D721Med (cell line): Measurements from ENCODE around the gene ANKIB1.

Experiments used
- DNase-seq: peaks from one replicate; pipeline ENCODE4 v3.0.0; 2011; ENCODE audit warnings: low spot score; ENCODE audit not compliant: insufficient read length
- FAIRE-seq: peaks from 2 replicates; lab custom pipeline; 2011; peaks lifted over from hg19 to GRCh38; lab: Jason Lieb, UNC
- TF ChIP-seq, protein P1 (sequence below): IDR thresholded peaks from 2 replicates; pipeline ENCODE4 v1.5.1; 2012; ENCODE audit warnings: mild to moderate bottlenecking, control low read depth; ENCODE audit not compliant: insufficient read depth; ENCODE audit errors: missing control alignments

ANKIB1 gene

DNA sequence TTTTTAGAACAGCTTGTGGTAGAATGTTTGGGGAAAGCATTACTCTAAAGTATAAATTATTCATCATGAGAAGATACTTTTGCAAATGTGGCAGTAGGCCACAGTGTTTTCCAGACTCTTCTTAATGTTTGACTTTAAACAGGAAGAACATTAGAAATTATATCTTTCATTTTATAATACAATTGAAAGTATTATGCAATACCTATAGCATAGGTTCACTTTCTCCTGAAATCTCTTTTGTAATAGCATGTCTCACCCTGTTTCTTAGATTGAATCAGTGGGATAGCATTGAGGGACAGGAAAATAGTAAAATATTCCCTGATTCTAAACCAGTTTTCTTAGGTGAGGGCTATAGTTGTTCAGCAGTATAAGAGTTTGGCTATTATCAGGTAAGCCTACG, 23.1 kb downstream of the ANKIB1 start:
- FAIRE-seq: no peak
- TF ChIP-seq, protein P1, sequence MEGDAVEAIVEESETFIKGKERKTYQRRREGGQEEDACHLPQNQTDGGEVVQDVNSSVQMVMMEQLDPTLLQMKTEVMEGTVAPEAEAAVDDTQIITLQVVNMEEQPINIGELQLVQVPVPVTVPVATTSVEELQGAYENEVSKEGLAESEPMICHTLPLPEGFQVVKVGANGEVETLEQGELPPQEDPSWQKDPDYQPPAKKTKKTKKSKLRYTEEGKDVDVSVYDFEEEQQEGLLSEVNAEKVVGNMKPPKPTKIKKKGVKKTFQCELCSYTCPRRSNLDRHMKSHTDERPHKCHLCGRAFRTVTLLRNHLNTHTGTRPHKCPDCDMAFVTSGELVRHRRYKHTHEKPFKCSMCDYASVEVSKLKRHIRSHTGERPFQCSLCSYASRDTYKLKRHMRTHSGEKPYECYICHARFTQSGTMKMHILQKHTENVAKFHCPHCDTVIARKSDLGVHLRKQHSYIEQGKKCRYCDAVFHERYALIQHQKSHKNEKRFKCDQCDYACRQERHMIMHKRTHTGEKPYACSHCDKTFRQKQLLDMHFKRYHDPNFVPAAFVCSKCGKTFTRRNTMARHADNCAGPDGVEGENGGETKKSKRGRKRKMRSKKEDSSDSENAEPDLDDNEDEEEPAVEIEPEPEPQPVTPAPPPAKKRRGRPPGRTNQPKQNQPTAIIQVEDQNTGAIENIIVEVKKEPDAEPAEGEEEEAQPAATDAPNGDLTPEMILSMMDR: no peak
- no peak for DNase-seq

DNA sequence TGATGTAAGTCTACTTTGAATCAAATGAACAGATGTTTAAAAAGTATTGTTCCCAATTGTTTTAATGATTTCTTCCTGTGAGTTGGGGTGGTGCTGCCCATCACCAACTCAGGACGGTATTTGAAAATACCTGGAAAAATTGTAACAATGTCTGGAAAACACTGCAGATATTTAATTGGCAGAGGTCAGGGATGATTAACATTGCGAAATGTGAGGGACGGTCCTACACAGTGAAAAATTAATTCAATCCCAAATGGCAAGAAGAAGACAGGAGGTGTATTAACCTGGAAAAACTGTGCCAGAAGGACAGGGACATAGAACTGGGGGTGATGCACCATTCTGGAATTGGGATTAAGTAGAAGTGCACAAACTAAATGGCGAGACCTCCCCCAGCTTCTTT, 29.6 kb downstream of the ANKIB1 start:
- TF ChIP-seq, protein P1: no peak
- DNase-seq: no peak
- no peak for FAIRE-seq

- no peak for FAIRE-seq
- DNase-seq: no peak
- TF ChIP-seq, protein P1: no peak
Observed at GRCh38 chr7:92276460-92276864, 30.7 kb downstream of the ANKIB1 start.

- TF ChIP-seq, protein P1: no peak
- DNase-seq: no peak
- no peak for FAIRE-seq
Observed at GRCh38 chr7:92279396-92280031, 33.7 kb downstream of the ANKIB1 start.

DNA sequence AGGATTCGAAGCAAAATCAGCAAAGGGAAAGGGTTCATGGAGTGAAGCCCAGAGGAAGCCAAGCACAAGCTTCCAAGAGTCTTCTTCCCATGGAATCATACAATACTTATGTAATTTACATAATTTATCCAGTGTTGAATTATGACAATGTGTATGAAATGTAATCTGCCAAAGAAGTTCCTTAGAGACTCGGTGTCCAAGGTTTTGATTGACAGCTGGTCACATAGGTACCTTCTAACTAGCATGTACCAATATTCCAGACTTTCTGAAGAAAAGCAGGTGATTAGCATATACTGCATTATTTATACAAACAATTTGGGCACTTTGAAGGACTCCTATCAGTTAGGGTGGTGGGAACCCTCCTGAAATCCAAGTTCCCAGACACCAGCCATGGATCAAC, 35.3 kb downstream of the ANKIB1 start:
- TF ChIP-seq, protein P1: no peak
- no peak for FAIRE-seq
- DNase-seq: no peak

- DNase-seq (no peak), FAIRE-seq (no peak)
- TF ChIP-seq, protein P1: no peak
Observed at GRCh38 chr7:92282221-92282814, 36.5 kb downstream of the ANKIB1 start.

GRCh38 chr7:92282930-92283329, 37.2 kb downstream of the ANKIB1 start:
- FAIRE-seq (no peak), DNase-seq (no peak)
- TF ChIP-seq, protein P1: no peak
